Neural crest cell (in vitro differentiated cells): ENCODE measurements around the gene DENND1A. TPM values are rescaled to one million over a fixed set of nuclear protein-coding genes. Genes with fewer than 3 reads are reported as not detected.
A peak's percentile ranks its signal among the peaks of the same experiment; 100 is the strongest.

Experiments used
- DNase-seq: peaks from one replicate; pipeline ENCODE4 v3.0.0; 2021; ENCODE audit warnings: low read depth, mixed read lengths, low spot score
- H3K27ac Mint-ChIP-seq: one replicate; pipeline ENCODE4 v1.8.0; 2021; ENCODE audit warnings: mild to moderate bottlenecking, mixed read lengths; ENCODE audit not compliant: unreplicated experiment
- H3K27me3 Mint-ChIP-seq: 2 replicates; pipeline ENCODE4 v1.8.0; 2021; ENCODE audit warnings: low read depth, mild to moderate bottlenecking, mixed read lengths
- H3K36me3 Mint-ChIP-seq: 2 replicates; pipeline ENCODE4 v1.8.0; 2021; ENCODE audit warnings: low read depth, mild to moderate bottlenecking, mixed read lengths
- H3K4me1 Mint-ChIP-seq: 2 replicates; pipeline ENCODE4 v1.8.0; 2021; ENCODE audit warnings: mixed read lengths
- H3K4me3 Mint-ChIP-seq: one replicate; pipeline ENCODE4 v1.8.0; 2021; ENCODE audit warnings: mild to moderate bottlenecking, mixed read lengths
- H3K9me3 Mint-ChIP-seq: 2 replicates; pipeline ENCODE4 v1.8.0; 2021; ENCODE audit warnings: mixed read lengths
- CTCF ChIP-seq: fragments of 200-600 bp; sonication (generic); conservative IDR thresholded peaks from 2 replicates; pipeline ENCODE4 v1.5.0; 2021; ENCODE audit warnings: antibody characterized with exemption, mild to moderate bottlenecking
- total RNA-seq: library from RNA; stranded (reverse); gene quantifications from 2 replicates; pipeline ENCODE4 v1.2.1, GENCODE V29; 2021

The DENND1A gene
- total RNA-seq, 1 donor from 2014 or later, result 17.8 TPM

- H3K36me3 Mint-ChIP-seq, result no peaks in the 10 kb centered on the region
- no peak for TF ChIP-seq CTCF
- peak overlapping the region; percentile 81 for H3K27ac Mint-ChIP-seq
- H3K4me3 Mint-ChIP-seq, result no peak overlapping the region
- H3K27me3 Mint-ChIP-seq, result no peaks in the 10 kb centered on the region
- no peaks in the 10 kb centered on the region for H3K9me3 Mint-ChIP-seq
- DNase-seq, result no peak
- peaks cover 20% of the 10 kb centered on the region for H3K4me1 Mint-ChIP-seq
Measured at GRCh38 chr9:123395689-123396511, 534.0 kb downstream of the DENND1A start.

GRCh38 chr9:123395276-123395688, 534.6 kb downstream of the DENND1A start:
- Mint-ChIP-seq H3K27me3 (no peaks in the 10 kb centered on the region), H3K36me3 (no peaks in the 10 kb centered on the region), H3K4me3 (no peak overlapping the region), H3K4me1 (peaks cover 20% of the 10 kb centered on the region), H3K9me3 (no peaks in the 10 kb centered on the region), H3K27ac (no peak overlapping the region)
- TF ChIP-seq CTCF, result no peak
- no peak for DNase-seq

- Mint-ChIP-seq H3K9me3 (no peaks in the 10 kb centered on the region), H3K27ac (no peak overlapping the region), H3K4me3 (no peak overlapping the region), H3K27me3 (no peaks in the 10 kb centered on the region), H3K4me1 (peaks cover 23% of the 10 kb centered on the region), H3K36me3 (no peaks in the 10 kb centered on the region)
- no peak for DNase-seq
- TF ChIP-seq CTCF, result no peak
Measured at GRCh38 chr9:123394291-123395235, 535.4 kb downstream of the DENND1A start.

- Mint-ChIP-seq H3K4me1 (peaks cover 26% of the 10 kb centered on the region), H3K4me3 (no peak overlapping the region), H3K27ac (no peak overlapping the region), H3K27me3 (no peaks in the 10 kb centered on the region), H3K9me3 (no peaks in the 10 kb centered on the region), H3K36me3 (no peaks in the 10 kb centered on the region)
- no peak for TF ChIP-seq CTCF
- no peak for DNase-seq
Measured at GRCh38 chr9:123392802-123393201, 537.1 kb downstream of the DENND1A start.

GRCh38 chr9:123391946-123392345, 538.0 kb downstream of the DENND1A start:
- H3K27me3 Mint-ChIP-seq, result no peaks in the 10 kb centered on the region
- H3K4me3 Mint-ChIP-seq, result no peak overlapping the region
- H3K4me1 Mint-ChIP-seq, result peaks cover 32% of the 10 kb centered on the region
- TF ChIP-seq CTCF, result no peak
- no peaks in the 10 kb centered on the region for H3K36me3 Mint-ChIP-seq
- H3K9me3 Mint-ChIP-seq, result no peaks in the 10 kb centered on the region
- peak overlapping the region; percentile 57 for H3K27ac Mint-ChIP-seq
- no peak for DNase-seq
